GM18508 (cell line): Measurements from ENCODE around the gene KSR1.

ENCODE experiments used
- ATAC-seq: cut with Tn5 transposase; IDR thresholded peaks from one replicate; pipeline ENCODE4 v1.9.1; 2021; ENCODE audit warnings: moderate number of reproducible peaks; ENCODE audit not compliant: insufficient read depth, unreplicated experiment

The KSR1 gene

GRCh38 chr17:27560668-27561067, 104.4 kb downstream of the KSR1 start:
- no peak for ATAC-seq

- no peak for ATAC-seq
Observed at GRCh38 chr17:27562777-27563455, 106.7 kb downstream of the KSR1 start.

GRCh38 chr17:27563532-27563931, 107.3 kb downstream of the KSR1 start:
- no peak for ATAC-seq

GRCh38 chr17:27564463-27564862, 108.2 kb downstream of the KSR1 start:
- ATAC-seq: no peak

GRCh38 chr17:27565874-27566670, 109.8 kb downstream of the KSR1 start:
- no peak for ATAC-seq

- no peak for ATAC-seq
Observed at GRCh38 chr17:27566671-27567562, 110.7 kb downstream of the KSR1 start.

GRCh38 chr17:27567563-27567859, 111.3 kb downstream of the KSR1 start:
- no peak for ATAC-seq

GRCh38 chr17:27568216-27568615, 112.0 kb downstream of the KSR1 start:
- ATAC-seq: no peak

- ATAC-seq: no peak
Observed at GRCh38 chr17:27568811-27569210, 112.6 kb downstream of the KSR1 start.

GRCh38 chr17:27569257-27569722, 113.0 kb downstream of the KSR1 start:
- ATAC-seq: no peak

GRCh38 chr17:27569884-27570577, 113.8 kb downstream of the KSR1 start:
- no peak for ATAC-seq

GRCh38 chr17:27570578-27570914, 114.3 kb downstream of the KSR1 start:
- ATAC-seq: no peak

- no peak for ATAC-seq
Observed at GRCh38 chr17:27571563-27572352, 115.5 kb downstream of the KSR1 start.

- no peak for ATAC-seq
Observed at GRCh38 chr17:27572665-27573064, 116.4 kb downstream of the KSR1 start.

- ATAC-seq: no peak
Observed at GRCh38 chr17:27573548-27573947, 117.3 kb downstream of the KSR1 start.

GRCh38 chr17:27573971-27574525, 117.8 kb downstream of the KSR1 start:
- no peak for ATAC-seq

GRCh38 chr17:27575096-27575911, 119.1 kb downstream of the KSR1 start:
- ATAC-seq: no peak

GRCh38 chr17:27575912-27576252, 119.6 kb downstream of the KSR1 start:
- no peak for ATAC-seq
